VCaP (cell line): ENCODE measurements around the gene TMEM131.

Experiments
- H3K27ac ChIP-seq: fragments of 450-650 bp; 2 replicates; pipeline ENCODE4 v1.5.1; 2017
- CTCF ChIP-seq: fragments of 450-650 bp; conservative IDR thresholded peaks from 2 replicates; pipeline ENCODE4 v1.5.1; 2017; ENCODE audit warnings: mild to moderate bottlenecking, moderate library complexity

Gene TMEM131

GRCh38 chr2:97717613-97717995 lies 278.1 kb downstream of the TMEM131 start:
- H3K27ac ChIP-seq = no peak overlapping the region
- no peak for TF ChIP-seq CTCF

- no peak overlapping the region for H3K27ac ChIP-seq
- no peak for TF ChIP-seq CTCF
Measured at GRCh38 chr2:97716695-97717612, 278.8 kb downstream of the TMEM131 start.

- TF ChIP-seq CTCF = no peak
- H3K27ac ChIP-seq = no peak overlapping the region
Measured at GRCh38 chr2:97715951-97716694, 279.6 kb downstream of the TMEM131 start.

- TF ChIP-seq CTCF = no peak
Measured at GRCh38 chr2:97714950-97715652, 280.6 kb downstream of the TMEM131 start.

GRCh38 chr2:97714084-97714949 lies 281.4 kb downstream of the TMEM131 start:
- TF ChIP-seq CTCF = no peak
- no peak overlapping the region for H3K27ac ChIP-seq

More at GRCh38 chr2:97714950-97715652, 280.6 kb downstream of the TMEM131 start:
- H3K27ac ChIP-seq = no peak overlapping the region

- no peak within 1 kb of the TSS for H3K27ac ChIP-seq
Measured at GRCh38 chr2:97713296-97714083, 282.3 kb downstream of the TMEM131 start, which contains the start of gene ZAP70. Gene ZAP70 (plus strand): TSS chr2:97713576. CDS start chr2:97724037, 10,461 bp downstream.

More at GRCh38 chr2:97713296-97714083, 282.3 kb downstream of the TMEM131 start, which contains the start of gene ZAP70:
- TF ChIP-seq CTCF = no peak
